Adrenal gland (tissue), 5 donors: ENCODE results near the gene CDC14B.

Experiments
- POLR2A ChIP-seq, 2 donors: fragments of 450-650 bp; IDR thresholded peaks; one replicate each; pipeline ENCODE4 v1.6.1; 2017; ENCODE audit warnings: antibody characterized with exemption in 2 of 2, mild to moderate bottlenecking in 2 of 2, moderate library complexity in 1 of 2
- TF ChIP-seq, protein P1 (sequence below), 6 experiments: fragments of 450-650 bp in 4 of 6; fragments of 200-600 bp in 2 of 6; sonication (generic) in 1 of 6; IDR thresholded peaks; 1 replicate in 5 of 6; 2 replicates in 1 of 6; pipeline versions ENCODE4 v1.5.1 to v1.8.0; 2016 to 2021; ENCODE audit warnings: antibody characterized with exemption in 6 of 6, mild to moderate bottlenecking in 2 of 6, moderate library complexity in 1 of 6
- donor health status: DM: no; HTN: no; CAD: no.

DNA sequence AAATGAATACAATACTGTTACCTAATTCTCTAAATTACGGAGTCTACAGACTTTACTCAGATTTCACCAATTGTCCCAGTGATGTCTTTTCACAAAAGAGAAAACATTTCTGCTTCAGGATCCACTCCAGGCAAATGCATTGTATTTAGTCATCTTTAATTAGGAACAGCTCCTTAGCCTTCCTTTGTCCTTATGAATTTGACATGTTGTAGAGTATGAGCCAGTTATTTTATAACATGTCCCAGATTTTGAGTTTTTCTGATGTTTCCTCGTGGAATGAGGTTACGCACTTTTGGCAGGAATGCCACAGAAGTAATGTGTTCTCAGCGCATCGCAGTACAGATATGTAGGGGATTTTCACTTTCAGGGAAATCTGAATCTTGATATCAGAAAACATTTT is 159.2 kb downstream of the CDC14B start:
- no peak for TF ChIP-seq POLR2A (IDR thresholded peaks at IDR 0.05)
- TF ChIP-seq, protein P1, sequence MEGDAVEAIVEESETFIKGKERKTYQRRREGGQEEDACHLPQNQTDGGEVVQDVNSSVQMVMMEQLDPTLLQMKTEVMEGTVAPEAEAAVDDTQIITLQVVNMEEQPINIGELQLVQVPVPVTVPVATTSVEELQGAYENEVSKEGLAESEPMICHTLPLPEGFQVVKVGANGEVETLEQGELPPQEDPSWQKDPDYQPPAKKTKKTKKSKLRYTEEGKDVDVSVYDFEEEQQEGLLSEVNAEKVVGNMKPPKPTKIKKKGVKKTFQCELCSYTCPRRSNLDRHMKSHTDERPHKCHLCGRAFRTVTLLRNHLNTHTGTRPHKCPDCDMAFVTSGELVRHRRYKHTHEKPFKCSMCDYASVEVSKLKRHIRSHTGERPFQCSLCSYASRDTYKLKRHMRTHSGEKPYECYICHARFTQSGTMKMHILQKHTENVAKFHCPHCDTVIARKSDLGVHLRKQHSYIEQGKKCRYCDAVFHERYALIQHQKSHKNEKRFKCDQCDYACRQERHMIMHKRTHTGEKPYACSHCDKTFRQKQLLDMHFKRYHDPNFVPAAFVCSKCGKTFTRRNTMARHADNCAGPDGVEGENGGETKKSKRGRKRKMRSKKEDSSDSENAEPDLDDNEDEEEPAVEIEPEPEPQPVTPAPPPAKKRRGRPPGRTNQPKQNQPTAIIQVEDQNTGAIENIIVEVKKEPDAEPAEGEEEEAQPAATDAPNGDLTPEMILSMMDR (IDR thresholded peaks at IDR 0.05) = no peak
